ENCODE measurements around the gene SMIM20.

The SMIM20 gene

DNA sequence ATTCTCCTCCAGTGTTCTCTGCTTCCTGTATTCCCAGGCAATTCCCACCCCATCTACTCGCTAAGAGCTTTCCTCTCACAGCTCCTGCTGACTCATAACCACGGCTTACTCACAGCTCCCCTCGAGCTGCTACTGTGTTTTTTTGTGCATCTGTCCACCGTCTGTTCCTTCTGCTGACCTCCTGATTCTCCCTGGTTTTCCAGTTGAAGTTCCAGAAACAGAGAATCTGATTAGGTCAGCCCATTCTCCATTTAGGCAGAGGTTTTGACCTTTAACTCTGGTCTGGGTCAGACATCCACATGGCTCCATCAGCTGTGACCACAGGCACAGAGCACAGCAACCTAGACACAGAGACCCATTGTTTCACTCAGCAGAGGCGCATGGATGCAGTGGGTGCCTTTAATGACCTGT, 5.5 kb upstream of the SMIM20 start:
- DNase-seq (ENCODE audit: low read depth): no peak
- TF ChIP-seq, protein P1, sequence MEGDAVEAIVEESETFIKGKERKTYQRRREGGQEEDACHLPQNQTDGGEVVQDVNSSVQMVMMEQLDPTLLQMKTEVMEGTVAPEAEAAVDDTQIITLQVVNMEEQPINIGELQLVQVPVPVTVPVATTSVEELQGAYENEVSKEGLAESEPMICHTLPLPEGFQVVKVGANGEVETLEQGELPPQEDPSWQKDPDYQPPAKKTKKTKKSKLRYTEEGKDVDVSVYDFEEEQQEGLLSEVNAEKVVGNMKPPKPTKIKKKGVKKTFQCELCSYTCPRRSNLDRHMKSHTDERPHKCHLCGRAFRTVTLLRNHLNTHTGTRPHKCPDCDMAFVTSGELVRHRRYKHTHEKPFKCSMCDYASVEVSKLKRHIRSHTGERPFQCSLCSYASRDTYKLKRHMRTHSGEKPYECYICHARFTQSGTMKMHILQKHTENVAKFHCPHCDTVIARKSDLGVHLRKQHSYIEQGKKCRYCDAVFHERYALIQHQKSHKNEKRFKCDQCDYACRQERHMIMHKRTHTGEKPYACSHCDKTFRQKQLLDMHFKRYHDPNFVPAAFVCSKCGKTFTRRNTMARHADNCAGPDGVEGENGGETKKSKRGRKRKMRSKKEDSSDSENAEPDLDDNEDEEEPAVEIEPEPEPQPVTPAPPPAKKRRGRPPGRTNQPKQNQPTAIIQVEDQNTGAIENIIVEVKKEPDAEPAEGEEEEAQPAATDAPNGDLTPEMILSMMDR (IDR thresholded peaks at IDR 0.05; ENCODE audit: low read depth, low read length): no peak
- TF ChIP-seq MYC (IDR thresholded peaks at IDR 0.05; ENCODE audit: low read depth, low read length) (no peak), POLR2A (IDR thresholded peaks at IDR 0.05; ENCODE audit: extremely low read depth, insufficient read length) (no peak)
- TF ChIP-seq, protein P2, sequence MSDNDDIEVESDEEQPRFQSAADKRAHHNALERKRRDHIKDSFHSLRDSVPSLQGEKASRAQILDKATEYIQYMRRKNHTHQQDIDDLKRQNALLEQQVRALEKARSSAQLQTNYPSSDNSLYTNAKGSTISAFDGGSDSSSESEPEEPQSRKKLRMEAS (IDR thresholded peaks at IDR 0.05; ENCODE audit: low read depth, low read length): no peak
- H3K4me3 ChIP-seq (ENCODE audit: low read depth, low read length): no peak overlapping the region

DNA sequence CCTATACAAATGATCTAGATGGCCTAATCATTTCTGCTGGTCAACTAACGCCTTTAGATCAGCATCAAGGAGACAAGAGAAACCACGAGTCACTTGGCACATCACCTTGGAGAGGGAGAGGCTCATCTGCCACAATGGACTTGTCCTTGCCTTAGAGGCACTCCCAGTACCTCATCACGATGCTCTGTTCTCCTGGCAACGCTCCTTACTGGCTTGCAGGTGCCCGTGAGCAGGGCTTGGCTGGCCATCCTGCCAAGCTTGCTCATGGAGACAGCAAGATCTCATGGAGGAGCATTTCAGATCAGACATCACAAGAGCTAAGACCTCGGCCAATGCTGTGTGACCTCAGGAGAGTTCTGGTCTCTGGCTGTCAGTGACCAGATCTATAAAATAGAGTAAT, 2.7 kb upstream of the SMIM20 start:
- DNase-seq (ENCODE audit: low read depth): no peak
- no peak overlapping the region for H3K4me3 ChIP-seq (ENCODE audit: low read depth, low read length)
- TF ChIP-seq, protein P2 (IDR thresholded peaks at IDR 0.05; ENCODE audit: low read depth, low read length): no peak
- TF ChIP-seq MYC (IDR thresholded peaks at IDR 0.05; ENCODE audit: low read depth, low read length) (no peak), POLR2A (IDR thresholded peaks at IDR 0.05; ENCODE audit: extremely low read depth, insufficient read length) (no peak)
- TF ChIP-seq, protein P1 (IDR thresholded peaks at IDR 0.05; ENCODE audit: low read depth, low read length): no peak

DNA sequence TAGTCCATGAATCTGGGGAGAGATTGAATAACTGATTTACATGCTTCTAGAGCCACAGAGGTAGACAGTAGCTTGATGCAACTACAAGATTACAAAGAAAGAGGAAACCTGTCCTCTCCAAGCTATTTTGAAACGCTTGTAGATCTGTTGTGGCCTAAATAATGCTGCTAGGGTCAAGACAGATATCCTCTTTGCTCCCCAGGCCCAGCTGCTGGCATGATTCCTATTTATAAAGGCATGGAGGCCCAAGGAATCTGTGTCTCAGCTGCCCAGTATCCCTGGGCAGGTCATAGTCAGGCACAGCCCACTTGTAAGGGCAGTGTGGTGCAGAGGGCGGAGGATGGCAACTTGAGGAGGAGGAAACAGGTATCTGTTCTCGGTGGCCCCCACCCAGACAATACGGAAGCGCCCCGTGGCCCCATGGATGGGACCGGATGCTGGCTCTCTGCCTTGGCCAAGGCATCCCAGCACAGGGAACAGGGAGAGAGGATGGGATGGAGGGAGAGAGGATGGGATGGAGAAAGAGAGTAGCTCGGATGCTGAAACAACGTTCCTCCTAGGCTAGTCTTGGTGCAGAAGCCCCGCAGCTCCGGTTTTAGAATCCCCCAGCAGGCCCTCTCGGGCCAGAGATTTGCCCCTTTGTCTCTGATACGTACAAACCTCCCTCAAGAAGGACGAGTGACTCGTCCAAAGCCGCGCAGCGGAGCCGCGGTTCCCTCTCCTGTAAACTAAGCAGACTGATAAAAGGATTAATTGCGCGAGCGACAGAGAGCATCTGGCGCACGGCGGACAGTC, 767 bp upstream of the SMIM20 start:
- DNase-seq (ENCODE audit: low read depth): no peak
- peak overlapping the region; percentile 50 for H3K4me3 ChIP-seq (ENCODE audit: low read depth, low read length)
- TF ChIP-seq, protein P1 (IDR thresholded peaks at IDR 0.05; ENCODE audit: low read depth, low read length): no peak

DNA sequence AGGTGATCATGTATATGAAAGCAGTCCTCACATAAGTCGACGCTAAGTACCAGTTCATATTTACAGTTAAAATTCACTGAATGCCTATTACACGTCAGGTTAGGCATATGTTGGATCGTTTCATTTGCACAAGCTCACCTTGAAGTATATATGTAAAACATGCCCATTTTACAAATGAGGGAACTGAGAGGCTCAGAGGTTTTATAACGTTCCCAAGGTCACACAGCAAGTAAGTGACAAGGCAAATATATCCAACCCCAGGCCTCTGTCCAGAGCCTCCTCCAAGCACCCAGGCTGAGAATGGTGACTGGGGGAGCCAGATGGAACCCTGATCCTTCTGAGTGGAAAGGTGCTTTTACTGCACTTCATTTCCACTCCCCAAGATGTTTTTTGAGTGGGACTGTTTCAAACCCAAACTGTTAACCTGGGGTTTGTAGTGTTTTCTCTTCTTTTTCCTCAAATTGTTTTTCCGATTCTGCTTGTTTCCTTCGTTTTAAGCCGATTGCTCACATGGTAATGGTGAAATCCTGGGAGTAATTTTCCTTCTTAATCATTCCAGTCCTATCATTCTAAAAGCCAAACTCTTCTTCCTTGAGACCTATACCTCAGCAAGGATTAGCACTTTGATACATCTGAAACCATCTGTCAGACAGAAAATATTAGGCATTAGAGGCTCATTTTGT, 791 bp downstream of the SMIM20 start:
- TF ChIP-seq, protein P2 (IDR thresholded peaks at IDR 0.05; ENCODE audit: low read depth, low read length): no peak
- TF ChIP-seq POLR2A (IDR thresholded peaks at IDR 0.05; ENCODE audit: extremely low read depth, insufficient read length) (no peak), MYC (IDR thresholded peaks at IDR 0.05; ENCODE audit: low read depth, low read length) (no peak)
- TF ChIP-seq, protein P1 (IDR thresholded peaks at IDR 0.05; ENCODE audit: low read depth, low read length): no peak
- peak overlapping the region; percentile 86 for H3K4me3 ChIP-seq (ENCODE audit: low read depth, low read length)
- DNase-seq (ENCODE audit: low read depth): no peak

DNA sequence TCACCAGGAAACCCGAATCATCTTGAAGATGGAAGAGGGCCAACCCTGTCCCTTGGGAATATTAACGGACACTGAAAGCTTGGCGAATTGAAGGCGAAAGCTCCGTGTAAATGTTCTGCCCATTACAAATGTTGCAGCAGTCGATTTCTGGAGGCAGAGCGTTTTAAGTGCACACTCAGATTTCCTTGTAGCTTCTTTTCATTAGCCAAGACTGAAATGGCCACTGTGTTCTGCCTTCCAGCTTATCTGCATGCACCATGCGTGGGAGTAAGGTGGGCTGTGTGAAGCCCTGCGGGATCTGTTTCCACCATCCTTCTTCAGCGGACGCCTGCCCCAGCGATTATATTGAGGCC, 1.3 kb downstream of the SMIM20 start:
- TF ChIP-seq POLR2A (IDR thresholded peaks at IDR 0.05; ENCODE audit: extremely low read depth, insufficient read length): no peak
- peak; percentile 31 for DNase-seq (ENCODE audit: low read depth)
- H3K4me3 ChIP-seq (ENCODE audit: low read depth, low read length): peak overlapping the region; percentile 86

DNA sequence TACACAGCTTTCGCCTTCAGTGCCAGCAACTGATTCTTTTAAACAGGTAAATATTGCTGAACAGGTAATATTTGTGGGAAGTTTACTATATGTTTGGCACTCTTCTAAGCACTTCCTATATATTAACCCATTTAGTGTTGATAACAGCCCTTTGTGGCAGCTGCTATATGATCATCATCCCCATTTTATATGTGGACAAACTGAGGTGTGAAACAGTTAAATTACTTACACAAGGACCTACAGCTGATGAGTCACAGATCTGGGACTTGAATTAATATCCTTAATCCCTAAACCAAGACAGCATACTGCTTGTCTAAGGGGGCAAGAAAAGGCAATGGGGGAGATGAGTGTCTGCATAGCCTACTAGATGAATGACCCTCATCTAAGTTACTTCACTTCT, 2.9 kb downstream of the SMIM20 start:
- TF ChIP-seq, protein P1 (IDR thresholded peaks at IDR 0.05; ENCODE audit: low read depth, low read length): no peak
- no peak for TF ChIP-seq POLR2A (IDR thresholded peaks at IDR 0.05; ENCODE audit: extremely low read depth, insufficient read length)
- TF ChIP-seq, protein P2 (IDR thresholded peaks at IDR 0.05; ENCODE audit: low read depth, low read length): no peak
- no peak for TF ChIP-seq MYC (IDR thresholded peaks at IDR 0.05; ENCODE audit: low read depth, low read length)
- no peak for DNase-seq (ENCODE audit: low read depth)
- H3K4me3 ChIP-seq (ENCODE audit: low read depth, low read length): no peak overlapping the region
